GM21390 (cell line): ENCODE measurements around the gene GOLGA6L2.

ENCODE experiments used
- ATAC-seq: cut with Tn5 transposase; IDR thresholded peaks from one replicate; pipeline ENCODE4 v1.9.1; 2021; ENCODE audit not compliant: unreplicated experiment

The GOLGA6L2 gene, protein sequence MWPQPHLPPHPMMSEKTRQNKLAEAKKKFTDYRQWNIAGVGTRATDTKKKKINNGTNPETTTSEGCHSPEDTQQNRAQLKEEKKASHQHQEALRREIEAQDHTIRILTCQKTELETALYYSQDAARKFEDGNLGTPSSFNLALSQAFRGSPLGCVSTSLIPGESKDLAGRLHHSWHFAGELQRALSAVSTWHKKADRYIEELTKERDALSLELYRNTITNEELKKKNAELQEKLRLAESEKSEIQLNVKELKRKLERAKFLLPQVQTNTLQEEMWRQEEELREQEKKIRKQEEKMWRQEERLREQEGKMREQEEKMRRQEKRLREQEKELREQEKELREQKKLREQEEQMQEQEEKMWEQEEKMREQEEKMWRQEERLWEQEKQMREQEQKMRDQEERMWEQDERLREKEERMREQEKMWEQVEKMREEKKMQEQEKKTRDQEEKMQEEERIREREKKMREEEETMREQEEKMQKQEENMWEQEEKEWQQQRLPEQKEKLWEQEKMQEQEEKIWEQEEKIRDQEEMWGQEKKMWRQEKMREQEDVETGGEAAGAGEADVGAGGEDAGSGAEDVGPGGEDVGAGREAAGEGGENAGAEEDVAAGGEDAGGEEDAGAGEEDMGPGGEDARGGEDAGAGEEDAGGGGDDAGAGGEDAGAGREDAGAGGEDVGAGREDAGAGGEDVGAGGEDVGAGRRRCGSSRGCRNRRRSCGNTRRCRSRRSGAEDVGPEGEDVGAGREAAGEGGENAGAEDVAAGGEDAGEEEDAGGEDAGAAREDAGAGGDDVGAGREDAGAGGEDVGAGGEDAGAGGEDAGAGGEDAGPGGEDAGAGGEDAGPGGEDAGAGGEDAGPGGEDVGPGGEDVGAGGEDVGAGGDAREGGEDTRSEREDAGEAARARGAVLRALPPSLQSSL

GRCh38 chr15:23447107-23447500, at the start of gene GOLGA6L2:
Gene GOLGA6L2 (minus strand): TSS chr15:23447243. CDS start chr15:23447181, 62 bp downstream.
- ATAC-seq, result no peak

GRCh38 chr15:23484870-23485269, 37.8 kb upstream of the GOLGA6L2 start:
- no peak for ATAC-seq

DNA sequence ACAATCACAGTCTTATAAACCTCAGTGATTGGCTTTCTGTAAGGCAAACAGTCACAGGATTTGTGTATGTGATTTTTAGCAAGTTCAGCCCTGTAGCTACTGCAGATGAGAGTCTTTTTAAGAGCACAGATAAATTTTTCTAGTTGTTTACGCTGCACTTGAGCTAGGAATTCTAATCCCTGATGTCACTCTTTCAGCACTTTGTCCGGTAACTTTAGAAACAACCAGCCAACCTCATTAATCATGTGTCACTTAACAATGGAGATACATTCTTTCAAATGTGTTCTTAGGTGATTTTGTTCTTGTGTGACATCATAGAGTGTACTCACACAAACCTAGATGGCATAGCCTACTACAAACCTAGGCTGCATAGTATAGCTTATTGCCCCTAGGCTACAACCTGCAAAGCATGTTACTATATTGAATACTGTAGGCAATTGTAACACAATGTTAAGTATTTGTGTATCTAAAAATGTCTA, 36.8 kb upstream of the GOLGA6L2 start:
- ATAC-seq, result no peak

GRCh38 chr15:23482764-23483489, 35.9 kb upstream of the GOLGA6L2 start:
- no peak for ATAC-seq

- no peak for ATAC-seq
Observed at GRCh38 chr15:23482228-23482627, 35.2 kb upstream of the GOLGA6L2 start.

- no peak for ATAC-seq
Observed at GRCh38 chr15:23477920-23478319, 30.9 kb upstream of the GOLGA6L2 start.

- no peak for ATAC-seq
Observed at GRCh38 chr15:23472678-23473077, 25.6 kb upstream of the GOLGA6L2 start.

GRCh38 chr15:23472033-23472432, 25.0 kb upstream of the GOLGA6L2 start:
- ATAC-seq, result no peak

GRCh38 chr15:23467110-23467600, 20.1 kb upstream of the GOLGA6L2 start:
- ATAC-seq, result no peak

DNA sequence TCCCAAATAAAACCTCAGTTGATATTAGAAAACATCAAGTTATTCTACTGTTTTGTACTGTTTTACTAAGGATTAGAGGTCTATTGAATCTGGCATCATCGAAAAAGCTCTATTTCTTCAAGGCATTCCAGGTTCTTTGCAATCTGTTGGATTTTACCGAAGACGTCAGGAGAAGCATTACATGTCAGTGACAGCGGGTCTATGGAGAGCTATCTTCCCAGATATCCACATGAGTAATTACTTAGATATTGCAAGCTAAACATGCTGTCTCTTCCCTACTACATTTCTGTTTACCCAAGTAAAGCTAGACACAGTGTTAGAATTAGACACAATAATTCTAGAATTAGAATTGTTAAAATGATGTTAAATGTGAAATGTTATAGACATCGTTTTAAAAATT, 10.8 kb upstream of the GOLGA6L2 start:
- no peak for ATAC-seq

GRCh38 chr15:23446215-23447106, 582 bp downstream of the GOLGA6L2 start:
- no peak for ATAC-seq

DNA sequence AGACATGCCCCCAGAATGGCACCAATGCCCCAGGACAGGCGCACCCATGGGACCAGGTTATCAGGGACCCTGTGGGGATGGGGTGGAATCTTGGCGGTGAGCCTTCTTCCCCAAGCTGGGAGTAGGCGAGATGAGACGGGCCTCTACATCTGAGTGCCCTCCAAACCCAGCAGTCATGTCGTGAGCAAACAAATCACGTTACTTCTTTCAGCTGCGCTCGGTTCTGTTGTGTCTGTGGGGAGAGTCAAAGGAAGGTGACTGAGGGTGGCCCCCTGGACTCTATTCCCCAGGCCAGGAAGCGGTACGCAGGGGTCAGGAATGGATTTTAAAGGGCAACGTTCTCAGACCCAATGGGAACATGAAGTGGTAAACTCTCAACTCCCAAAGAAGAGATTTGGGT, 2.8 kb downstream of the GOLGA6L2 start:
- no peak for ATAC-seq

- no peak for ATAC-seq
Observed at GRCh38 chr15:23441204-23441603, 5.8 kb downstream of the GOLGA6L2 start.

DNA sequence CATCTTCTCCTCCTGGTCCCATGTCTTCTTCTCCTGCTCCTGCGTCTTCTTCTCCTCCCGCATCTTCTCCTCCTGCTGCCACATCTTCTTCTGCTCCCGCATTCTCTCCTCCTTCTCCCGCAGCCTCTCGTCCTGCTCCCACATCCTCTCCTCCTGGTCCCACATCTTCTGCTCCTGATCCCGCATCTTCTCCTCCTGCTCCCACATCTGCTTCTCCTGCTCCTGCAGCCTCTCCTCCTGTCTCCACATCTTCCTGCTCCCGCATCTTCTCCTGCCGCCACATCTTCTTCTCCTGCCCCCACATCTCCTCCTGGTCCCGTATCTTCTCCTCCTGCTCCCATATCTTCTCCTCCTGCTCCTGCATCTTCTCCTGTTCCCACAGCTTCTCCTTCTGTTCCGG, 6.4 kb downstream of the GOLGA6L2 start:
- no peak for ATAC-seq

GRCh38 chr15:23439513-23439912, 7.5 kb downstream of the GOLGA6L2 start:
- ATAC-seq, result no peak

DNA sequence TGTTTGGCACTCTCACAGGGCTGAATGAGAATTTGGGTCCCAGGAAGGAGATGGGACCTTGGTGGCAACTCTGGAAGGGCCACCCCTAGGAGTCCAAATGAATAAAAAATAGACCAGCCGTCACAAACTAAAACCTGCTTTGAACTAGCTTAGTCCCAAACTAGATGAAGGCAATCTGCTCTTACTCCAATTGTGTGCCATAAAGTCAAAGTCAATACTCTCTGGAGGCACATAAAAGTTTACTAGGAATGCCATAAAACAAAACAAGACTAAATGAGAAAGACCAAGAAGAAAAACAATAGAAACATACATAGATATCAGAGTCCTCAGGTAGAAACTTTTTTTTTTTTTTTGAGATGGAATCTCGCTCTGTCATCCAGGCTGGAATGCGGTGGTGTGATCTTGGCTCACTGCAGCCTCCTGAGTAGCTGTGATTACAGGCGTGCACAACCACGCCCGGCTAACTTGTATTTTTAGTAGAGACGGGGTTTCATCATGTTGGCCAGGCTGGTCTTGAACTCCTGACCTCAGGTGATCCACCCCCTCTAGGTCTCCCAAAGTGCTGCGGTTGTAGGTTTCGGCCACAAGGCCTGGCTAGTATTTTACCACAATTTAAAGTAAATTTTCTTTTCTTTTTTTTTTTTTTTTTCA, 8.1 kb downstream of the GOLGA6L2 start:
- ATAC-seq, result no peak

DNA sequence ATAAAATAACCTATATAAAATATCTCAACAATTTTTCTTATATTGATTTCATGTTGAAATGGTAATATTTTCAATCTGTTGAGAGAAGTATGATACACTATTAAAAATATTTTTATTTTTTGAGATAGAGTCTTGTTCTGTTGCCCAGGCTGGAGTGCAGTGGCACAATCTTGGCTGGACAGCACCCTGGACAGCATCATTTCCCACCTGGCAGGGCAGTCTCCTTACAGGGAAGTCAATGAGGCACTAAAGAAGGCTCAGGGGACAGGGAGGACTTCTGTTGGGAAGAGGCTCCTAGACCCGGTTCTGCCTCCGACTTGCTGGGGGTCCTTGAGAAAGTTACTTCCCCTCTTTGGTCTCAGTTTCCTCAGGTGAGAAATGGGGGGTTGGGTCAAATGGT, 9.4 kb downstream of the GOLGA6L2 start:
- ATAC-seq, result no peak

DNA sequence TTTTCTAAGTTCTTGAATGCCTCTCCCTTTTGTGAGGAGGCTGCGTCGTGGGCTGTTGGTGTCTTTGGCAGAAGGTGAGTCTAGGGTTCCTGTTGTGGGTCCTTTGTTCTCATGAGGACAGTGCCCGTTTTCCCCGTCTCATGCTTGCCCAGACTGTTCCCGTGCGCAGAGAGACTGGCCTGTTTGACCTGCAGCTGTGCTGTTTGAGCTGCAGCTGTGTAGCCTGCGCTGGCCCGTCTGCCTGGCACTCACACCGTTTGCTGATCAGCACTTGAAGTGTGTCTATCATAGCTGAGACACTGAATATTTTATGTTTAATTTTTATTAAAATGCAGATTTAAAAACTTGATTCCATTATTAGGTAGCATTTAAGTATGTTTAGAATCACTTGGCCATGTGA, 9.9 kb downstream of the GOLGA6L2 start:
- no peak for ATAC-seq

DNA sequence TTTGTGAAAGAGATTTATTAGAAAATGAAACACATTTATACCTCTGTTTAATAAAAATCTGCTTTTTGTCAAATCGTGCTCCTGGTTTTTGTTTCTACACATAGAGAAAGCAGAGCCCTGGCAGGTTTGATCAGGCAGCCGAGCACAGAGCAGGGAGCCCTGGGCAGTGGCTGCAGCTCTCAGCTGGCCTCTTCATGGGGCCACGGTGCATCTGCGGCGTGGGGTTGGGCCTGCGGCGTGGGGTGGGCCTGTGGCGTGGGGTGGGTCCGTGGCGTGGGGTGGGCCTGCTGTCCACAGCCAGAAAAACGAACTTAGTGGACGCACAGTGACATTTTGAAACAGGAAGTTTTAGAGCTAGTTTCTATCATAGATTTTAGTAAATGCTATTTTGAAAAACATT, 10.6 kb downstream of the GOLGA6L2 start:
- no peak for ATAC-seq
